HG03139 (cell line): ENCODE measurements around the gene SEC24B.
"Not testable (repeated sequence)": the region's sequence is repeated elsewhere in the genome, so short reads cannot be mapped to it uniquely, and the experiment has no call there.

ENCODE experiments used
- ATAC-seq: cut with Tn5 transposase; IDR thresholded peaks from one replicate; pipeline ENCODE4 v1.9.1; 2021; ENCODE audit not compliant: unreplicated experiment

SEC24B gene

DNA sequence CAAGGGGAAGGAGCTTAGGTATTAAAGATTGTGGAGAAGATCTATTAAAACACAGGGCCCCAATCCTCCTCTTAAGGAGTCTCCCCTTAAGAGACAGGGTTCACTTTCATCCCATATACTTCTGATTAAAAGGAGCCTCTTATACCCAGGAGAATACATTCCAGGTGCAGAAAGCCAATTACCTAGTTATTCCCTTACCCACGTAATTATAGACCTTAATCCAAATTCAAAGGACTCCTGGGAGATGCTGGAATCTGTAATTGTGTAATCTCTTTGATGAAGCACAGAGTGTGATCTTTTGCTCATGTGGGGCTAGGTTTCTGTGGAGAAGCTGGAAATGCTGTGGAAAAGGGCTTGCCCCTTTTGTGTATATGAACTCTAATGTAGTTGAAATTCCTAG is 1.4 kb upstream of the SEC24B start:
- no peak for ATAC-seq

DNA sequence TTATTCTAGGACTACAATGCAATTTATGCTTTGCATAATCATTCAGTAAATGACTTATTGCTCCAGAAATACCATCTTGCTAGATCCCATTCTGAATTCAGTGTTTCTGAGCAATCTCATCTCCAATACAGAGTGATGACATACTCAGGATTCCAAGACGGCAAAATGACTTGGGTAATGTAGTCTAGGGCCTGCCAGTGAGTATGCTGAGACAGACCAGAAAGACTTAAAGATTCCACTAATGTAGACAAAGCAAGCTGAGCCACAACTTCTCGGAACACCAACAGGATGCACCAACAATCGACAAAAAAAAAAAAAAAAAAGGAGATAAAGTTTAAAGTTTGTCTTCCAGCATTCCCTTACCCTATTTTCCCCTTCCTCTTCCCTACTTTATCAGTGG is 919 bp upstream of the SEC24B start:
- ATAC-seq, result no peak

DNA sequence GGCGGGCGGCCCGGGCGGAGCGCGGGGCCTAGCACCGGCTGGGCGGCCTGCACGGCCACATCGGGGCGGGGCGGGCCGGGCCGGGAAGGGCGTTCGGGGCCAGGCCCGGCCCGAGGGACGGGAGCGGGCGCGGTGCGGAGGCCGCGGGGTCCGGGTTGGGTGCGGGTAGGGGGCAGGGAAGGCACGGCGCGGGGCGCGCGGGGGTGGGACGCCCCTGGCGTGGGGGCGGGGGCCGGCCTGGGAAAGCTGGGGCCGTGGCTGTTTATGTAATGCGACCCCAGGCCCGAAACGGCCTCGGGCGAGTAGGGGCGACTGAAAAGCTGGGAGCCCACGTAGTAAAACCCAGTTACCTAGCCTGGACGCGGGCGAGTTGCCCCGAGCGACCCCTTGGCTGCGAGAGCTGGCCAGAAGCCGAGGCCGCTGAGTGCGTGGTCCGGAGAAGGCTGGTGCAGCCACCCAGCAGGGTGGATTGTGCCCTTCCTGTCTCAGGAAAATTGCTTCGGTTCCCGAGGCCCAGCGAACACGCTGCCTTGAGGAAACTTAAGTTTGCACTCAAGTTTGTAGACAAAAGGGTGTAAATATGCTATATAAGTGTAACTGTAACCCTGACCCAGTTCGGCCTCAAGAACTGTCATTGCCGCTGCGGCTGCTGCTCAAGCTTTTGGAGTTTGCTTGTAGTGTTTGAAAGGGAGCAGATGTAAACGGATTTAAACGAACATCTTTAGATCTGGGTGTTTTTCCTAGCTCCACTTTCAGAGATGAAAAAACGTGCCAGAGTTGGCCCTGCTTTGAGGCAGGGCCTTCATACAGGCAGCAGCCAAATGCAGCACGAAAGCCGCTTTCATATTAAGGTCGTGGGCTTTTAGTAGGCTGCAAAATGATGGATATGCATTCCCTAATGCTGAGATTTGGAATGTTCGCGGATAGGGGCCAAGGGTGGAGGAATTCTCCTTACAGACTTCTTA is 674 bp downstream of the SEC24B start:
- ATAC-seq, result peak; percentile 29

- no peak for ATAC-seq
Measured at GRCh38 chr4:109435635-109436034, 2.0 kb downstream of the SEC24B start.

DNA sequence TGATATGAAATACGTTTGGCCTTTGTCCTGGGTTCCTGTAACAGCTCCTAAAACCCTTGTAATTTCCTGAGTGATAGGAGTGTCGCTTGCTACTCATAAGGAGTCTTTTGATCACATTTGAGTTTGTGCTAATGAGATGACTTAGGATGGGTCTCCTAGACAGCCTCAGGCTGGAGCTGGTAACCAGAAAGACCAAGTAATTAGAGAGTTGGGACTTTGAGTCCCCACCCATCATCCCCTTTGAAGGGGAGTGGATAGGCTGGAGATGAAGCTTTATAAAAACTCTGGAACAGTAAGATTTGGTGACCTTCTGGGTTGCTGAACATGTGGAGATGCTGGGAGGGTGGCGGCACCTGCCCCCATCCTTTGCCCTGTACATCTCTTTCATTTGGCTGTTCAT is 2.9 kb downstream of the SEC24B start:
- ATAC-seq, result no peak

- no peak for ATAC-seq
Measured at GRCh38 chr4:109440948-109441347, 7.3 kb downstream of the SEC24B start.

- no peak for ATAC-seq
Measured at GRCh38 chr4:109441862-109442458, 8.3 kb downstream of the SEC24B start.

- peak; percentile 51 for ATAC-seq
Measured at GRCh38 chr4:109444182-109444844, 10.7 kb downstream of the SEC24B start.

GRCh38 chr4:109447278-109447677 is 13.7 kb downstream of the SEC24B start:
- no peak for ATAC-seq

DNA sequence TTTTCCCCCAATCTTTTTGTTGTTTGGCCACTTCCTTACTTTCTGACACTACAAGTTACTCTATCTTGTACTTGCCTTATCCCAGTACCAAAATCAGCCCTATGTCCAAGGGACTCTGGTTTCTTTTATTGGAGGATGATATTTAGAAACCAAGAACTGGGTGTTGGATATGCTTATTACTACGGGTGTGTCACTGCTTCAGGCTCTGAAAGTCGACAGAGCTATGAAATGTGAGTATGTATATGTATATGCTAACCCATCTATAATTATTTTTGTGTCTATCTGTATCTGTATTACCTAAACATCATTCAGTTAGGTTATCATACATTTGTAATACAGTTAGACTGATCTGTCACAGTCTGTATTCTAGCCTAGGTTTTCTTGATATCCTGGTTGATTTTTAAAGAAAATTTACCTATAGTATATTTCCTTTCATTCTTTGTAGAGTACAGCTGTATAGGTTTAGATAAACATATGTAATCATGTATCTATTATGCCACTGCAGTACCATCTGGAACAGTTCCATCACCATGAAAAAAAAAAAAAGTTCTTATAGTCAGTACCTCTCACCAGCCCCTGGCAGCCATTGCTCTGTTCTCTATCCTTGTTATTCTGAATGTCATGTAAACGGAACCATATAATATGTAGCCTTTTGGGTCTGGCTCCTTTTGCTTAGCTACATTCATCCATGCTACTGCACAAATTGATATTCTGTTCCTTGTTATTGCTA is 18.1 kb downstream of the SEC24B start:
- no peak for ATAC-seq

DNA sequence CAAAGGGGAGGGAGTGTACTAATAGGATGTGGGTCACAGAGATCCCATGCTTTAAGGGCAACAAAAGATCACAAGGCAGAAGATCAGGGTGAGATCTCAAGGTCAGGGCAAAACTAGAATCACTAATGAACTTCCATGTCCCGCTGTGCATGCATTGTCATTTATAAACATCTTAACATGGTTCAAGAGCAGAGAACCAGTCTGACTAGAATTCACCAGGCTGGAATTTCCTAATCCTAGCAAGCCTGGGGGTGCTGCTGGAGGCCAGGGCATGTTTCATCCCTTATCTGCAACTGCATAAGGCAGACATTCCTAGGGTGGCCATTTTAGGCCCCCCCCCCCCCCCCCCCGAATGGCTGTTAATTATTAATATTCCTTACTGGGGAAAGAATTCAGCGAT is 19.5 kb downstream of the SEC24B start:
- ATAC-seq, result not testable (repeated sequence)

GRCh38 chr4:109462297-109462696 is 28.7 kb downstream of the SEC24B start:
- peak; percentile 87 for ATAC-seq

- ATAC-seq, result no peak
Measured at GRCh38 chr4:109462802-109463201, 29.2 kb downstream of the SEC24B start.

GRCh38 chr4:109465069-109465468 is 31.5 kb downstream of the SEC24B start:
- ATAC-seq, result no peak

- no peak for ATAC-seq
Measured at GRCh38 chr4:109469915-109470314, 36.3 kb downstream of the SEC24B start.

GRCh38 chr4:109472343-109472761 is 38.7 kb downstream of the SEC24B start:
- ATAC-seq, result no peak

DNA sequence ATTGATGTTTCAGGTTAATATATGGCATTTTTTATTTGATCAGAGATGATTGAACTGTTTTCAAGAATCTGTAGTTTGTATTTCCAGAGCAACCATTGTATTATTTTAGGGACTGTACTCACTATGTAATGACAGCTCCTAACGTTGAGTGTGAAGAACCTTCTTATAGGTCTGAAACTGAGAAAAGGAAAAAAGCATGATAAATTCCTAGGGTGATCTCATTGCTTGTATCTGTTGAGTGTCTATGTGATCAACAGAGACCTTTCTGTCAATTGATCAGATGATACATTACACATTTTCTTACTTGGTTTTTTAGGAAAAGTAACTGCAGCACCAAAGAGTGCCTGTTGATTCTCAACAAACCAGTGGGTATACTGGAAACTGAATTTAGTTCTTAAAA is 40.2 kb downstream of the SEC24B start:
- ATAC-seq, result no peak

DNA sequence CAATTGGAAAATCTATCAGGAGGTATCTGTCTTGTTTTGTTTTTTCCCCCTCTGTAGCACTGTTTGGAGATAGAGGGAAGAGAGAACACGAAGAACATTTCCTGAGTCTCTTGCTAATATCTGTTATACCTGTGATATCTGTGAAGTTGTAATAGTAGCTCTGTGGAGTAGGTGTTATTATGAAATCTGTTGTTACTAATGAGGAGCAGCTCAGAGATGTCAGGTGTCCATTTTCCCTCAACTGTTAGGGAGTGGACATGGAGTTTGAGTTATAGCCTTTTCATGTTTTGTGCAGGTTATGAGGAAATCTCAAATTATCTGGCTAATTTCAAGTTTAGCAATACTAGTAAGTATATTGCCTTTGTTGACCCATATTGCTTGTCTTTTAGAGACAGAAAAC is 52.4 kb downstream of the SEC24B start:
- ATAC-seq, result no peak

DNA sequence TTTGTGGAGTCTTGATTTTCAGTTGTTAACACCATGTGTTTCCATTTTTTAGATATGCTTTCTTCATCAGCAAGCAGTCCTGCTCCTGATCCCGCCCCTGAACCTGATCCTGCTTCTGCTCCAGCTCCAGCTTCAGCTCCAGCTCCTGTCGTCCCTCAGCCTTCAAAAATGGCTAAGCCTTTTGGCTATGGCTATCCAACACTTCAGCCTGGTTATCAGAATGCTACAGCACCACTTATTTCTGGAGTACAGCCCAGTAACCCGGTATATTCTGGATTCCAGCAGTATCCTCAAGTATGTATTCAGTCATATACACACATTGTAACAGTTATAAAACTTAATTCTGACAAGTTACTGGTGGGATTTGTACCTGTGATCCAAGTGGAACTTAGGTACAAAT is 60.9 kb downstream of the SEC24B start:
- no peak for ATAC-seq

- no peak for ATAC-seq
Measured at GRCh38 chr4:109495514-109495913, 61.9 kb downstream of the SEC24B start.

DNA sequence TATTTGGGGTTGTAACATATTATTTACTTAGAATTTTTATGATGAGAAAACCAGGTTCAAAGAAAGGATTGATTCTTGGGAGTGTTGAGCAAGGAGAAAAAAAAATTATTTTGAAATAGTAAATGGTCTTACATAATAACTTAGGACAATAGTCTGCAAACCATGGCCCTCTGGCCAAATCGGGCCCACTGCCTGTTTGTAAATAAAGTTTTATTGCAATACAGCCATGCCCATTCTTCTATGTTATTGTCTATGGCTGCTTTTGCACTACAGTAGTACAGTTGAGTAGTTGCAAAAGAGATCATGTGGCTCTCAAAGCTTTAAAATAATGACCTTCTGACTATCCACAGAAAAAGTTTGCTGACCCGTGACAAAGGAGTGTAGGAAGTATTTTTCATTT is 63.3 kb downstream of the SEC24B start:
- no peak for ATAC-seq
